HG03066 (cell line): Measurements from ENCODE around the gene IGLL5.
"Not testable (repeated sequence)": the region's sequence is repeated elsewhere in the genome, so short reads cannot be mapped to it uniquely, and the experiment has no call there.

Experiments
- ATAC-seq: cut with Tn5 transposase; IDR thresholded peaks from one replicate; pipeline ENCODE4 v1.9.1; 2021; ENCODE audit warnings: low read depth; ENCODE audit not compliant: unreplicated experiment

Gene IGLL5

DNA sequence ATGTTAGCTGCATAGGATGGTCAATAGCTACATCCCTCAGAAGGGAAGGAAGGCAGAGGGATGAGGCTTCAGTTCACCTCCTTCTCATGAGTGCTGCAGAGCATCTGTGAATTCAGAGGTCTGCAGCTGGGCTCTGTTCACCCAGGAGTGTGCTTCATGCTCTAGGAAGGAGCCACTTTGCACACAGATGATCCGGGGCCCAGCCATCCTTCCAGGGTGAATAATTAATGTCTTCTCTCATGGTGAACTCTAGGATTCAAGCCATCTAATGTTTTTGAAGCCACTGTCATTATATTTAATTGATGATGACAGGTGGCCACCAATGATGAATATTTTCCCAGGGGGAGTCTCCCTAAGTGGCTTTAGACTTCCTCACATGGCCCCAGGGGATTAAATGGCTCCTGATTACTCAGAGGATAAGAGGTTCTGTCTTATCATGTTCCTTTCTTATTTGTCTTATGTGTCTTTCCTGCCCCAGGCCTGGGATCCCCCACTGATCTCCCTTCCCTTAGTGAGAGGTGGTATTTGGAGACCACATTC lies 10.9 kb downstream of the IGLL5 start:
- ATAC-seq: not testable (repeated sequence)

DNA sequence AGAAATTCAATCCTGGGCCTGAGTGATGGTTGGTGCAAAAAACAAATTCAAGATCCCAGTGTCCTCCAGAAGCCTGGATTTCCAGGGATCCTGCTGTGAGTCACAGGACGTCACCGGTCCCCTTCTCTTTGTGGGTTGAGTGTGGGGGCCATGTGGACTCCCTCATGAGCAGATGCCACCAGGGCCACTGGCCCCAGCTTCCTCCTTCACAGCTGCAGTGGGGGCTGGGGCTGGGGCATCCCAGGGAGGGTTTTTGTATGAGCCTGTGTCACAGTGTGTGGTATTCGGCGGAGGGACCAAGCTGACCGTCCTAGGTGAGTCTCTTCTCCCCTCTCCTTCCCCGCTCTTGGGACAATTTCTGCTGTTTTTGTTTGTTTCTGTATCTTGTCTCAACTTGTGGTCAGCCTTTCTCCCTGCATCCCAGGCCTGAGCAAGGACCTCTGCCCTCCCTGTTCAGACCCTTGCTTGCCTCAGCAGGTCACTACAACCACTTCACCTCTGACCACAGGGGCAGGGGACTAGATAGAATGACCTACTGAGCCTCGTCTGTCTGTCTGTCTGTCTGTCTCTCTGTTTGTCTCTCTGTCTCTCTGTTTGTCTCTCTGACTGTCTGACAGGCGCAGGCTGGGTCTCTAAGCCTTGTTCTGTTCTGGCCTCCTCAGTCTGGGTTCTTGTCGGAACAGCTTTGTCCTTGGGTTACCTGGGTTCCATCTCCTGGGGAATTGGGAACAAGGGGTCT lies 11.9 kb downstream of the IGLL5 start:
- ATAC-seq: not testable (repeated sequence)

DNA sequence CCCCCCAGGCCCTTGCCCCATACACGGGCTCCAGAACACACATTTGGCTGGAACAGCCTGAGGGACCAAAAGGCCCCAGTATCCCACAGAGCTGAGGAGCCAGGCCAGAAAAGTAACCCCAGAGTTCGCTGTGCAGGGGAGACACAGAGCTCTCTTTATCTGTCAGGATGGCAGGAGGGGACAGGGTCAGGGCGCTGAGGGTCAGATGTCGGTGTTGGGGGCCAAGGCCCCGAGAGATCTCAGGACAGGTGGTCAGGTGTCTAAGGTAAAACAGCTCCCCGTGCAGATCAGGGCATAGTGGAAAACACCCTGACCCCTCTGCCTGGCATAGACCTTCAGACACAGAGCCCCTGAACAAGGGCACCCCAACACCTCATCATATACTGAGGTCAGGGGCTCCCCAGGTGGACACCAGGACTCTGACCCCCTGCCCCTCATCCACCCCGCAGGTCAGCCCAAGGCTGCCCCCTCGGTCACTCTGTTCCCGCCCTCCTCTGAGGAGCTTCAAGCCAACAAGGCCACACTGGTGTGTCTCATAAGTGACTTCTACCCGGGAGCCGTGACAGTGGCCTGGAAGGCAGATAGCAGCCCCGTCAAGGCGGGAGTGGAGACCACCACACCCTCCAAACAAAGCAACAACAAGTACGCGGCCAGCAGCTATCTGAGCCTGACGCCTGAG lies 13.1 kb downstream of the IGLL5 start:
- ATAC-seq: not testable (repeated sequence)

DNA sequence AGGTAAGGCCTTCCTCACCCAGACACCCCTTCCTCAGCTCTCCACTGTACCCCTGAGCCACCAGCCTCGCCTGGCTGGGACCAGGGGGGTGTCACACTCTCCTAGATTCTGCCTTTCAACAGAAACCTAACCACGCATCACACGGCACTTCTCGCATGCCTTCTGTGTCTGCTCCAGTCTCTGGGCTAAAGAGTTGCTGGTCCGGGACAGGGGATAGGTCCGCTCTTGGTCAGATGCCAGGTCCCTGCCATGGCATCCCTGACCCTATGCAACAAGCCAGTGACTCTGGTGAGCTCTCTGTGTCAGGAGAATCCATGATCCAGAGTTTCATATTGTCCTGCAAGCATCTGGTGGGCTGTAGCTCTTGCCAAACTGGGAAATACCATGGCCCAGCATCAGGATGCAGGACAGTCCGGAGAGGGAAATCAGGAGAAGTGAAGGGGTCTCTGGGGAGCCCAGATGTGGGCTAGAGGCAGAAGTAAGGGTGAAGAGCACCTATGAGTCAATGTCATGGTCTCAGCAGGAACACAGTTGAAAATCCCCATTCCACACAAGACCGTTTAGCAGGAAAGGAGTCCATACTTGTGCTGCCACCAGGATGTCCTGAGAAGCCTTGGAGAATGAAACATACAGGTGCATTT lies 14.1 kb downstream of the IGLL5 start:
- no peak for ATAC-seq

DNA sequence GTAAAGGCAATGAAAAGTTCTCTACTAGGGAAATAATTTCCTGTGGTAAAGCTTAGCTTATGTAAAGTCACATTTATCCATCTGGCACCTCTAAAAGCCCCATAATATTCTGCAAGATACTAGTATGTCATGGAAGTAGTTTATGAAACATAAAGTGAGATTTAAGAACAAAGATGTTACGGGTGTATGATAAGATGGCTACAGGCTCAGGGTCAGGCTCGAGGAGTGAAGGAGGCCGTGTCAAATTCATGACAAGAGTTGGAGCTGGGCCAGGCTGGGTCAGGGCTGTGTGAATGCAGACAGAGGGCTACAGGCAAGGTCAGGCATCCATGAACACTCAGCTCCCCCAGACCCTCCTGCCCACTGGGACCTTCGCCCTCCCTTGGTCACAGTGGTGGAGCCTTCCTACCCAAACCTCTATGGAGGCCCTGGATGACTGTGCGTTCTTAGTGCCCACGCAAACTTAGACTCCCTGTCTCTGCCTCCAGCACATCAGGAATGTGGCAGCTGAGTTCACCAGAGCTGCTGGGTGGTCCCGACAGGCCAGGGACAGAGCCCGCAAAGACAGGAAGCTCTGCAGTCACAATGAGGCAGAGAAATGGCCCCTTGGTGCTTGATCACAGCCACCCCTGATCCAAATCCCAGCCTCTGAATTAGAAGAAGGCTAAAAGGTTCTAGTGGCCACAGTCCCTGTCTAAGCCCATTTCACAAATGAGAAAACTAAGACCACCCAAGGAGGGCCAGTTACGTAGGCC lies 14.8 kb downstream of the IGLL5 start:
- ATAC-seq: no peak

DNA sequence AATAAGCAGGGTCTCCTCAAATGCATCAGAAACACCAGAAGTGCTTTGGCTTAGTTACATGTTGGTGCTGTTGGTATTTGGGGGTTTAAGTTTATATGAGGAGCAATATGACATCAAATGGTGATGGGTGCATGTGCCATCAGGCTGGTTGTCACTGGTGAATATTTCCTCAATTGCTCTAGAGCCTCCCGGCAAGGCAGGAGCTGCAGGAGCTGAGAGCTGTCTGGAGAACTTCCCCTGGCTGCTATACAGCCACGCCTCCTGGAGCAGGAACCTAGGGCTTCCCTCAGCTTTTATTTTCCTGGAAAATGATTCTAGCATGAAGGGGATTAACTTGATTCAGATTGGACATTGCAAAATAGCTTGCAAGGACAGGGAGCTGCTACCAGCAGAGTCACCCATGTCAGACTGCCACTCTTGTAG lies 15.8 kb downstream of the IGLL5 start:
- ATAC-seq: no peak

DNA sequence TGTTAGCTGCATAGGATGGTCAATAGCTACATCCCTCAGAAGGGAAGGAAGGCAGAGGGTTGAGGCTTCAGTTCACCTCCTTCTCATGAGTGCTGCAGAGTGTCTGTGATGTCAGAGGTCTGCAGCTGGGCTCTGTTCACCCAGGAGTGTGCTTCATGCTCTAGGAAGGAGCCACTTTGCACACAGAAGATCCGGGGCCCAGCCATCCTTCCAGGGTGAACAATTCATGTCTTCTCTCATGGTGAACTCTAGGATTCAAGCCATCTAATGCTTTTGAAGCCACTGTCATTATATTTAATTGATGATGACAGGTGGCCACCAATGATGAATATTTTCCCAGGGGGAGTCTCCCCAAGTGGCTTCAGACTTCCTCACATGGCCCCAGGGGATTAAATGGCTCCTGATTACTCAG lies 16.2 kb downstream of the IGLL5 start:
- ATAC-seq: not testable (repeated sequence)

DNA sequence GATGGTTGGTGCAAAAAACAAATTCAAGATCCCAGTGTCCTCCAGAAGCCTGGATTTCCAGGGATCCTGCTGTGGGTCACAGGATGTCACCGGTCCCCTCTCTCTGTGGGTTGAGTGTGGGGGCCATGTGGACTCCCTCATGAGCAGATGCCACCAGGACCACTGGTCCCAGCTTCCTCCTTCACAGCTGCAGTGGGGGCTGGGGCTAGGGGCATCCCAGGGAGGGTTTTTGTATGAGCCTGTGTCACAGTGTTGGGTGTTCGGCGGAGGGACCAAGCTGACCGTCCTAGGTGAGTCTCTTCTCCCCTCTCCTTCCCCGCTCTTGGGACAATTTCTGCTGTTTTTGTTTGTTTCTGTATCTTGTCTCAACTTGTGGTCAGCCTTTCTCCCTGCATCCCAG lies 17.1 kb downstream of the IGLL5 start:
- ATAC-seq: not testable (repeated sequence)

DNA sequence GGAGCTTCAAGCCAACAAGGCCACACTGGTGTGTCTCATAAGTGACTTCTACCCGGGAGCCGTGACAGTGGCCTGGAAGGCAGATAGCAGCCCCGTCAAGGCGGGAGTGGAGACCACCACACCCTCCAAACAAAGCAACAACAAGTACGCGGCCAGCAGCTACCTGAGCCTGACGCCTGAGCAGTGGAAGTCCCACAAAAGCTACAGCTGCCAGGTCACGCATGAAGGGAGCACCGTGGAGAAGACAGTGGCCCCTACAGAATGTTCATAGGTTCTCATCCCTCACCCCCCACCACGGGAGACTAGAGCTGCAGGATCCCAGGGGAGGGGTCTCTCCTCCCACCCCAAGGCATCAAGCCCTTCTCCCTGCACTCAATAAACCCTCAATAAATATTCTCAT lies 18.8 kb downstream of the IGLL5 start:
- not testable (repeated sequence) for ATAC-seq

DNA sequence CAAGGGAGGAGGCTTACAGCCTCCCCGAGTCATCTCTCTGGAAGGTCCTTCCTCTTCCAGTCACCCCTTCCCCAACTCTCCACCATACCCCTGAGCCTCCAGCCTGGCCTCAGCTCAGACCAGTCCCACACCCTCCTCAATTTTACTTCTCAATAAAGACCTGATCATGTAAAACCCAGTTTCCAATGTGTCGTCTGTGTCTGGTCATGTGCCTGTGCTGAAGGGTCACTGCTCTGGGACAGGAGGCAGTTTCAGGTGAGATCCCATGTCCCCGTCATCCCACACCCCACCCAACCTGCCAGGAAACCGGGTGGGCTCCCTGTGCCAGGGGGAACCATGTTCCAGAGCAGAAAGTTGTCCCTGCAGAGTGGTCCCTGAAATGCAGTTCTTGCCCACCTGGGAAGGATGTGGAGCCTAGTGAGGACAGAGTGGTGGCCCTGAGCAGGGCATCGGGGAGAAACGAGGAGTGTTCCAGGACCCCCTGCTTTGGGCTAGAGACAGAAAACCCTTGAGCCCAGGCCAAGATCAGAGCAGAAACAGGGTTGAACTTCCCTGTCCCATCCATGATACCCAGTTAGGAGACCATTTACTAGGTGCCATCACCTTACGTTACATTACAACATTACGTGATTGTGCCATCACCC lies 19.4 kb downstream of the IGLL5 start:
- no peak for ATAC-seq

DNA sequence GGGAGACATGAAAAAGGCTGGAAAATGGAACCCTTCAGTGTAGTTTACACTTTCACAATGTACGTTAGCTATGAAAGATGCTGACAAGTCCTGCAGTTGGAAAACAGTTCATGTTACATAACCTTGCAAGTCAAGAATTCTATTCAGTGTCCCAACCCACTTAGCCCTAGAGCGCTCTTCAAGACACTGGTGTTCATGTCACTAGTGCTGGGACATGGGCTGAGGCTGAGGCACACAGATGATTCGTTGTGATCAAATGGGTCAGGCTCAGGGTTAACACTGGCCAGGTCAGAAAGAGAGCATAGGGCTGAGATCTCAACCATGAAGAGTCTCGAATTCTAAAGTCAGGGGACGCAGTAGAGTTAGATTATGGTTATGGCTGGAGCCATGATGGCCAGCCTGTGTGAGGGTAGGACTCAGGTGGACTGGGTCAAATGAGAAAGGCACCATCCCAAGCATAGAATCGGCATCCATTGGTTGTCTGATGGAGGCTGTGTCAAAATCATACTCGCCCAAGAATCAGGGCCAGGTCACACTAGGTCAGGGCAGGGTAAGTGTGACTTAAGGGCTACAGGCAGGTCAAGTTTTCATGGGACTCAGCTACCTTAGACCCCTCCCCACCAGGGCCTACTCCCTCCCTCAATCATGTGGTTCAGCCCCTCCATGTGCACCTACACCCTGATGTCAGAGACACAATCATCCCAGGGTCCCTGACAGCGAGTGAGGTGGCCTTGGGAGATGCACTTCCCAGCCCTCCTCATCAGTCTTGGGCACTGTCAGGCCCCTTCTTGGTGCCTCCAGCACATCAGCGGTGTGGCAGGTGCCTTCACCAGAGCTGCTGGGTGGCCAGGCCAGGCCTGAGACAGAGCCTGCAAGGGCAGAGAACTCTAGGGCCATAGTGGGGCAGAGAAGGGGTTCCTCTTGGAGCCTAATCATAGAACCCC lies 20.2 kb downstream of the IGLL5 start:
- ATAC-seq: no peak

DNA sequence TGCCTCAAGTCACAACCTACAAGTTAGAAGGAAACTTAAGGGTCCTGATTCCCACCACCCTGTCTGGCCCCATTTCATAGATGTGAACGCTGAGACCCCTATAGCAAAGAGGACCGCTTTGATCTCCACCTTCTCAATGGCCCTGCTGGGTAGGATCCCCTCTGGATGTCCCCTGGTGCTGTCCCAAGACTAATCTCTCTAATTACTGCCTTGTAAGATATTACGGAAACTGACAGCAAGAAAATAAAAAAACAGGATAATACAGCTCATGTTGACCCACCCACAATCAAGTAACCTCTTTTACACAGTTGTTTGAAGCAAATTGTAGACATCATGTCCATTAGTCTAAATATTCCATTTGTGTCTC lies 20.9 kb downstream of the IGLL5 start:
- no peak for ATAC-seq

DNA sequence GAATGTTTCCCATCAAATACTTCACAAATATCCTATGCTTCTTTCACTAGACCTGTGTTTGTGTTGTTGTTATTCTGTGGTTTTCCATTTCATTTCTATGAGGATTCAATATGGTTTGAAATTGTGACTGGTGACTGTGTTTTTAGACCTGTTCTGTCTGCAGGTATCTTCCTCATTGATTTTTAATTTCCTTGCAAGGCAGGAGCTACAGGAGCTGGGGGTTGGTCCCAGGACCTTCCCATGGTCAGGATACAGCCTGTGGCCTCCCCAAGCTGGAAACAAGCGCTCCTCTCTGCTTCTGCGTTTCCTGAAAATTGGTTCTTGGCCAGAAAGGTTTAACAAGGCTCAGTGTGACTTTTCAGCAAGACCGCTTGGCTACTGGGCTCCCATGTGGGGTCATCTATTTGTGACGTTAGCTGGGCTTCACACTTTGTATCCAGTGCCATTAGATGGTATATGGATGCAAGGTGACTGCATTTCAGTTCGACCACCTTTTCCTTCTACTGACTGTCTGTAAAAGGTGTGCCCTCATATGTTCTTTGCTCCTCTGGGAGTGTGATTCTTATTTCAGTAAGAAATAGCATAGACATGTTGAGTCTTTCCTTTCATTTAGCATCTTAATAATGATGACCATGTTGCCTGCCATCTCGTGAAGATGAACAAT lies 21.5 kb downstream of the IGLL5 start:
- no peak for ATAC-seq

DNA sequence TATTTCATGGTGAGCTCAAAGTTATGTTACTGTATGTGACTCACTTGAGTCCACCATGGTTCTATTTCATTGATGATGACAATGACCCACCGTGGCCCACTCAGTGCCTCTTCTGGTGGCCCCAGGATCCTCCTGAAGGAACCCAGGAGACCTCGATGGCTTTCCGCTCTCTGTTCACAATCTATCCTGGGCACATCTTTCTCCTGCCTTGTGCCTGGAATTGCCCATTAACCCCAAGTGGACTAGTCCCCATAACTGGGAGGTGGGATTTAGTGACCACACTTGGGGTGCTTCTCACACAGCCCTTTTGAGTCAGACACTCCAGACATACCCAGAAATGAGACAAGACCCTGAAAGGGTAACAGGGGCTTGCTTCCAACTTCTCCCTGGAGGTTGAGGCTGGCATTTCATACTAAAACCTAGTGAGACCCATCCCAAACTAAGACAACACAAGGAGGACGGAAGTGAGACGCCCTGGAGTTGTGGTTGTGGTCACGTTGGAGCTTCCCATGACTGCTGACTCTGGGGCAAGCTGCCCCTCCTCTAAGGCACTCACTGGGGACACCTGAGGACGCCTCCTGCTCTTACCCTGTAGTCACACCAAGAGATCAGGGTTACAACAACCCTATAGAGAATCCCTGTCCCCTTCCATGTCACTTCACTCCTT lies 22.1 kb downstream of the IGLL5 start:
- ATAC-seq: no peak

DNA sequence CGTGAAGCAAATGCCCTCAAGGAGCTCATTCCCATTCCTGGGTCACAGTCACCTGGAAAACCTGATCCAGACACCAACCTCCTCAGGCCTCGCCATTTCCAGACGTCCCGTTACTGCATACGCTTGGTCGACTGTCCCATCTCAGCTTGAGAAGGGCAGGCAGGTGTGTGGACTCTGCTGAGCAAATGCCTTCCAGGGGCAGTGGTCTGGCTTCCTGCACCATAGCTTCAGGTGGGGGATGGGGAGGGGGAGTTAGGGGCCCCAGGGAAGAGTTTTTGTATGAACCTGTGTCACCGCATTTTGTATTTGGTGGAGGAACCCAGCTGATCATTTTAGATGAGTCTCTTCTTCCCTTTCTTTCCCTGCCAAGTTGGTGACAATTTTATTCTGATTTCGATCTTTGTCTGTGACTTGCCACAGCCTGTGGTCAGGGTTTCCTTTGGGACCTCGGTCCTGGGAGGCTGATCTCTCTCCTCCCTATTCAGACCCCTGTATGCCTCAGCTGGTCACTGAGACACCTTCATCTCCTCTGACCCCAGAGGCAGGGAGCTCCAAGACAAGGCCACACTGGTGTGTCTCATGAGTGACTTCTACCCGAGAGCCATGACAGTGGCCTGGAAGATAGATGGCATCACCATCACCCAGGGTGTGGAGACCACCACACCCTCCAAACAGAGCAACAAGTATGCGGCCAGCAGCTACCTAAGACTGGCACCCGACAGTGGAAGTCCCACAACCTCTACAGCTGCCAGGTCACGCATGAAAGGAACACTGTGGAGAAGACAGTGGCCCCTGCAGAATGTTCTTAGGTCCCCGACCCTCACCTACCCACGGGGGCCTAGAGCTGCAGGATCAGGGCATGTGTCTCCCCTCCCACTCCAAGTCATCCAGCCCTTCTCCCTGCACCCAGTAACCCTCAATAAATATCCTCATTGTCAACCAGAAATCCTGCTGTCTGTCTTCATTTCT lies 22.9 kb downstream of the IGLL5 start:
- no peak for ATAC-seq

DNA sequence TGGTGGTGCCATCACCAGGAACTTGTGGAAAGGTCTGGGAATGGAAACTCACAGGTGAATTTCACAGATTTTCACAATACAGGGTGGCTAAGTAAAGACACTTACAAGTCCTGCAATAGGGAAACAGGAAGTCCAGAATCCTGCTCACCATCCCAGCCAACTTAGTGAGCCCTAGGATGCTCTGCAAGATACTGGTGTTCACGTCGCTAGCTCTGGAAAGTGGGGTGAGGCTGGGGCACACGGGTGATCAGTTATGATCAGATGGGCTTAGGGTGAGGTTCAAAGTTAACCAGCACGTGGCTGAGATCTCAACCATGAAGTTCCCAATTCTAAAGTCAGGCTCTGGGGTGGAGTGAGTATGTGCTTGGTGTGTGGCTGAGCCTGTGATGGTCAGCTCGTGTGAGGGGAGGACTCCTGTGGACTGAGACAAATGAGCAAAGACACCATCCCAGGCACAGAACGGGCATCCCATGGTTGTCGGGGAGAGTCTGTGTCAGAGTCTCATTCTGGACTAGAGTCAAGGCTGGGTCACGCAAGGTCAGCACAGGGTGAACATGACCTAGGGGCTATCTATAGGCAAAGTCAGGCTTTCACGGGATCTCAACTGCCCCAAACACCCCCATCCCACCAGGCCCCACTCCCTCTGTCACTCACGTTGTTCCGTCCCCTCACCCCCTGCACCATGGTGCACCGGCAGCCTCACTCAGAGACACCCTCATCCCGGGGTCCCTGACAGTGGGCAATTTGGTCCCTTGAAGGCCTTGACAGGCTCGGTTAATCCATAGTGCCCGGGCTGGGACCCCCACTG lies 23.9 kb downstream of the IGLL5 start:
- ATAC-seq: no peak
